GM20000 (cell line): ENCODE measurements around the gene RNASE12.

Experiments used
- DNase-seq: peaks from one replicate; pipeline ENCODE4 v3.0.0; 2012; ENCODE audit warnings: low spot score
- CTCF ChIP-seq: IDR thresholded peaks from 2 replicates; pipeline ENCODE4 v1.5.1; 2012; ENCODE audit warnings: mild to moderate bottlenecking, control low read depth; ENCODE audit errors: extremely low read depth, missing control alignments

The RNASE12 gene

GRCh38 chr14:20556500-20557211 is 34.5 kb downstream of the RNASE12 start:
- DNase-seq, result no peak
- no peak for TF ChIP-seq CTCF

- DNase-seq, result no peak
- TF ChIP-seq CTCF, result no peak
Observed at GRCh38 chr14:20555845-20556244, 35.3 kb downstream of the RNASE12 start.

- no peak for DNase-seq
- TF ChIP-seq CTCF, result no peak
Observed at GRCh38 chr14:20553024-20553423, 38.2 kb downstream of the RNASE12 start.

DNA sequence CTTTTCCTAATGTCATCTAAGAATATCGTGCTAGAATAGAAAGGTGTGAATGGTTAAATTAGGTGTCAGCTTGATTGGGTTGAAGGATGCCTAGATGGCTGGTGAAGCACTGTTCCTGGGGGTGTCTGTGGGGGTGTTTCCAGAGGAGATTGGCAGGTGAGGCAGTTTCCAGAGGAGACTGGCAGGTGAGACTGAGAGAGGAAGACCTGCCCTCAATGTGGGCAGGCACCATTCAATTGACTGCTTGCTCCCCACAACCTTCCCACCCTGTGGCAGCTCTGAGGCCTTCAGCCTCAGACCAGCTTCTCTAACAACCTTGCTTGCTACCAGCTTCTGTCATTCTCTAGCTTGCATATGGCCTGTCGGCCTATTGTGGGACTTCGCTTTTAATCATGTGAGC is 39.6 kb downstream of the RNASE12 start:
- no peak for DNase-seq

DNA sequence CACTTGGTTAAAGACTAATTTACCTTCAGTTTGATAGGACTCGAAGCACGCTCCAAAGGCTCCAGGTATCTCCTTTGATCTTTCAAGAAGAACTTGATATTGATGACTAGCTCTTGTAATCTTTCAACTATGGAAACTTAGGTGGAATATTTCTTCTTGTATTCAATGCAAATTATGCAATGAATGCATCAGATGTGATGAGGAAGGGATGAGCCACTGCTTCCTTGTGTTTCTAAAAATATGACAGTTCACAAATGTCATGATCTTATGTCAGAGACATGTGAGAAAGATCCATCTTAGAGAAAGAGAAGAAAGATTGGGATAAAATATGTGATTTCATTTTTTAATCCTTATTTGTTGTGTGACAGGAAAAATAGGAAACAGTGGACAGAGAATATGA is 40.2 kb downstream of the RNASE12 start:
- no peak for TF ChIP-seq CTCF
- no peak for DNase-seq

More for the DNA sequence above, 39.6 kb downstream of the RNASE12 start:
- no peak for TF ChIP-seq CTCF

- DNase-seq, result no peak
- no peak for TF ChIP-seq CTCF
Observed at GRCh38 chr14:20548414-20549158, 42.6 kb downstream of the RNASE12 start.

GRCh38 chr14:20546877-20547276 is 44.3 kb downstream of the RNASE12 start:
- DNase-seq, result no peak
- no peak for TF ChIP-seq CTCF
